Stimulated activated CD4-positive, alpha-beta T cell treated with anti-CD3 and anti-CD28 coated beads, Interleukin-4, amount 100 ng/mL, for 24 hours (primary cell): ENCODE results near the gene CERT1.
"Not testable (repeated sequence)": the region's sequence is repeated elsewhere in the genome, so short reads cannot be mapped to it uniquely, and the experiment has no call there.

Source experiments
- DNase-seq: peaks from one replicate; pipeline ENCODE4 v3.0.0-alpha.2; 2020

CERT1 gene

DNA sequence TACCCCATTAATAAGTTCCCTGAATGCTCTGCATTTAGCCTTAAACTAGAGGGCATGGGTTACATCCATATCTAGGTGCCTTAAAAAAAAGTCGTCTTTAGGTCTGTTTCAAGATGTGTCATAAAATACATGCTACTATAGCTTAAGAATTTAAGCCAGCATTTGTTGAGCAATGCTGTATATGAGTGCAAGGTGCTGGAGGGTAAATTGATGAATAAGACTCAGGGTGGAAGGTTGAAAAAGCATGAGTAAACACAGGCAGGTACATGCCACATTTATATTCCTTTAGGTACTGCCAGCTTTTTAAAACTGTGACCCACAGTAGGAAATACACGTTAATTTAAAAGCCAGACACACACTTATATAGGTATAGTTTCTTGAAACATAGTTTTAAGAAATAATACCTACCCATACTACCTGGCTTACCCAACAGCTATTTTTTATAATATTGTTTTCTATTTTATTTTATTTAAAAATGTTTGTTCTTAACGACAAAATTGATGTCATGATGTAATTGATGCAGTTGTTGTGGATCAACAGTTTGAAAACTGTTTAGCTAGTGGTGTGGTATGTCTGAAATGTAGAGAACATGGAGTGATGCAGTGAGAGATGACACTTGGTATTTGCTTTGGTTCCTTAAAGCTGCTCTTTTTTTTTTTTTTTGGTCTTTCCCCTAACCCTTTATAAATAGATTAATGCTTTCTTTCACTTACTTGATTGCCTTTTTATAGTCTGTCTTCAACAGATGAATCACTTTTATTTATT lies 170.5 kb downstream of the CERT1 start:
- no peak for DNase-seq

DNA sequence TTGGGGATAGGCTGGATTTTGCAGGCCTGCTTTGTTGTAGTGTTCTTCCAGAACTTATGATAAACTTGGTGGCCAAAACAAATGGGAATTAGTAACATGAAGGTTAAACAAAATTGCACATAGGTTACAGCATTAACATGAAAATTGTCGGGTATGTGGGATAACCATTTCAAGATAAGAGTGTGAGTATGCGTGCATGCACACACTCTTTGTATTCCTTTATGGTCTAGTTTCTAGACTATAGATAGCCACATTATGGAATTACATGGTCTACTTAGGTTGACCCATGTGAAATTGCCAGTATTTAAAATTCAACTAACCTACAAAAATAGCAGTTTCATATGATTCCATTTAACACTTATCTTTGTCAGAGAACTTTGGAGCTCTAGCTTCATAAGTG lies 173.0 kb downstream of the CERT1 start:
- DNase-seq, result no peak

DNA sequence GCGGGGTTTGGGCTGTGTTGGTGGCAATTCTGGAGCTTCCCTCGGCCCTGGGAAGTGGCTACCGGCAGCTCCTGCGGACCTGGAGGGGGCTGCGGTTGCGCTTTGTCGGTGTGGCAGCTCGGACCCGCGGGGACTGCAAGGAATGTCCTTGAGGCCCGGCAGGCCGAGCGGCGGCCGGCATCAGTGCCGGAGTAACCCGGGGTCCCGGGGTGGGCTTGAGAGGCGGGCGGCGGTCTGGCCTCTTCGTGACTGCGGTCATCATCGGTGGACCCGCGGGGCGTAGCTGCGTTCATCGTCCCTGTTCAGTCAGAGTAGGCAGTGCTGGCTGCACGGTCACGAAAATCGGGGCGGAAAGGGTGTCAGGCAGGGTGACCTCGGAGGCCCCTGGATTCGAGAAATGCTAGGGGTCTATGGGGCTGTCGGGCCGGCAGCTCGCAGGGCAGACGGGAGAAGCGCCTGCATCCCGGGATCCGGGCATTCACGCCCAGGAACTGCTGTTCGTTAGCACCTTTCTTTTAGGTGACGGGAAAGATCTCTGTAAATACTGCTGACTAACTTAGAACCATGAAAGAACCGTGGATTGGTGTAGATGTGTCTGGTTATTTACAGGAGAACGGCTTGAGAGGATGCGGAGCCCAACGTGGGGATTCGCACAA lies 173.9 kb downstream of the CERT1 start:
- DNase-seq, result peak; percentile 39

DNA sequence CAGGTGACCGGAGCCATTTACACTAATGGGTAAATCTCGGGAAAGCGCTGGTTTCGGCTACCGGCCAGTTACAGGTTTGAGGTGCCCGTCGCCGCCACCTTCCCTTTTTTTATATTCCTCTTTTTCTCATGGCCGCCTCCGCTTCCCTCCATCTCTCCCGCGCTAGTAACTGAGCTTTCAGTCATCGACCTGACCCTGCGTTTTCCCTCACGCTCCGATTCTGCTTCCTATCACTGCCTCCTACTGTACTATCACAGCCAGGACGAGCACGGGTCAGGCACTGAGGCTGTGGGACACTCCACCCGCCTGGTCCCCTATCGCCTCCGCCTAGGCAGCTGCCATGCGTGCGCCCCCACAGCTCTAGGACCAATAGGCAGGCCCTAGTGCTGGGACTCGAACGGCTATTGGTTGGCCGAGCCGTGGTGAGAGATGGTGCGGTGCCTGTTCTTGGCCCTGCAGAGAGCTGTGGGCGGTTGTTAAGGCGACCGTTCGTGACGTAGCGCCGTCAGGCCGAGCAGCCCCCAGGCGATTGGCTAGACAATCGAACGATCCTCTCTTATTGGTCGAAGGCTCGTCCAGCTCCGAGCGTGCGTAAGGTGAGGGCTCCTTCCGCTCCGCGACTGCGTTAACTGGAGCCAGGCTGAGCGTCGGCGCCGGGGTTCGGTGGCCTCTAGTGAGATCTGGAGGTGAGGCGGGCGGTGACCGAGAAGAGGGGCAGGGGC lies 174.7 kb downstream of the CERT1 start, which contains the start of gene HMGCR:
TSS of gene HMGCR (plus strand) at position 606 of the 722 bp plus-strand sequence. CDS start 5,386 bp downstream, outside the sequence.
- DNase-seq, result peak; percentile 99

DNA sequence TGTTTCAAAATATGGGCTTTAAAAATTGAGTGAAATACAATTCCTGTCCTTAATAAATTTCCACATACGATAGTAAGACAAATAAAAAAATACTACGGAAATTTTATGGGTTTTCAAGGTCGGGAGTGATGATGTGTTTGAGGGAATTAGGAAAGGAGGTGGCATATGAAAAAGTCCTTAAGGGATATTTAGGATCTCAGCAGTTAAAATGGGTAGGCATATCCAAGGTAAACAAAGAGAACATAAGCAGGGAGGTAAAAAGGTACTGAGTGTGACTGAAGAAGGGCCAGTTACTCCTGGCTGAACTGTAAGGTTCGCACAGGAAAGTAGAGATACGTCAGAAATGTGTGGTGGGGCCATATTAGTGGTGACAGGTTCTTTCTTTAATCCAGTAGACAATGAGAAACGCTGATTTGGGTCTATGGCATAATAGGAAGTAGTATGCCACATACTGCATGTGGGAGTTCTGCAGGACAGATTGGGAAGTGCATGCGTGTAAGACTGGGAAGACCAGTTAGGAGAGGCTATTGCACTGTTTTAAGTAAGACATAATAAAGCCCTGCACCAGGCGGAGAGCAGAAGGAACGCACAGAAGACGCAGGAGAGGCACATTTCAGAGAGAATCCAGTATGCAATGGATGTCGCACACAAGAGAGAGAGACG lies 175.3 kb downstream of the CERT1 start:
- no peak for DNase-seq

DNA sequence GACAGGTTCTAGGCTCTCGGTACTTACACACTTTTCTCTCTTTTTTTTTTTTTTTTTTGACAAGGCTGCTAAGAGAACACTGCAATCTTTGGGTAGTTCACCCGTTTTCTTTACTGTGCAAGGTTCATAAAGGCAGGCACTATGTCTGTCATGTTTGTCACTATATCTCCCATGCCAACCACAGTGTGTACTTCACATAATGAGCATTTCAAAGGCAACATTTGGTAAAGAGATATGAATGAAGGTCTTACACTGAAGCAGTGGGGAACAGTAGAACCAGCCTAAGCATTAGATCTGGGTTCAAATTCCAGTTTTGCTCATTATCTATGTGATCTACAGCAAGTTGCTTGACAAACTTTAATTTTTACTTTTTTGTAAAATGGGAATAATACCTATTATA lies 175.9 kb downstream of the CERT1 start:
- DNase-seq, result no peak

DNA sequence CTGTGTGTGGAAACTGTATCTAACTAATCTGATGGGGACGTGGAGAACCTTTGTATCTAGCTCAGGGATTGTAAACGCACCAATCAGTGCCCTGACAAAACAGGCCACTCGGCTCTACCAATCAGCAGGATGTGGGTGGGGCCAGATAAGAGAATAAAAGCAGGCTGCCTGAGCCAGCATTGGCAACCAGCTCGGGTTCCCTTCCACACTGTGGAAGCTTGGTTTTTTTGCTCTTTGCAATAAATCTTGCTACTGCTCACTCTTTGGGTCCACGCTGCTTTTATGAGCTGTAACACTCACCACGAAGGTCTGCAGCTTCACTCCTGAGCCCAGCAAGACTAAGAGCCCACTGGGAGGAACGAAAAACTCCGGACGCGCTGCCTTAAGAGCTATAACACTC lies 177.0 kb downstream of the CERT1 start:
- not testable (repeated sequence) for DNase-seq

DNA sequence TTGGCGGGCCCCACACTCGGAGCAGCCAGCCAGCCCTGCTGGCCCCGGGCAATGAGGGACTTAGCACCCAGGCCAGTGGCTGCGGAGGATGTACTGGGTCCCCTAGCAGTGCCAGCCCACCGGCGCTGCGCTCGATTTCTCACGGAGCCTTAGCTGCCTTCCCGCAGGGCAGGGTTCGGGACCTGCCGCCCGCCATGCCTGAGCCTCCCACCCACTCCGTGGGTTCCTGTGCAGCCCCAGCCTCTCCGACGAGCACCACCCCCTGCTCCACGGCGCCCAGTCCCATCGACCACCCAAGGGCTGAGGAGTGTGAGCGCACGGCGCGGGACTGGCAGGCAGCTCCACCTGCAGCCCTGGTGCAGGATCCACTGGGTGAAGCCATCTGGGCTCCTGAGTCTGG lies 177.7 kb downstream of the CERT1 start:
- DNase-seq, result not testable (repeated sequence)

DNA sequence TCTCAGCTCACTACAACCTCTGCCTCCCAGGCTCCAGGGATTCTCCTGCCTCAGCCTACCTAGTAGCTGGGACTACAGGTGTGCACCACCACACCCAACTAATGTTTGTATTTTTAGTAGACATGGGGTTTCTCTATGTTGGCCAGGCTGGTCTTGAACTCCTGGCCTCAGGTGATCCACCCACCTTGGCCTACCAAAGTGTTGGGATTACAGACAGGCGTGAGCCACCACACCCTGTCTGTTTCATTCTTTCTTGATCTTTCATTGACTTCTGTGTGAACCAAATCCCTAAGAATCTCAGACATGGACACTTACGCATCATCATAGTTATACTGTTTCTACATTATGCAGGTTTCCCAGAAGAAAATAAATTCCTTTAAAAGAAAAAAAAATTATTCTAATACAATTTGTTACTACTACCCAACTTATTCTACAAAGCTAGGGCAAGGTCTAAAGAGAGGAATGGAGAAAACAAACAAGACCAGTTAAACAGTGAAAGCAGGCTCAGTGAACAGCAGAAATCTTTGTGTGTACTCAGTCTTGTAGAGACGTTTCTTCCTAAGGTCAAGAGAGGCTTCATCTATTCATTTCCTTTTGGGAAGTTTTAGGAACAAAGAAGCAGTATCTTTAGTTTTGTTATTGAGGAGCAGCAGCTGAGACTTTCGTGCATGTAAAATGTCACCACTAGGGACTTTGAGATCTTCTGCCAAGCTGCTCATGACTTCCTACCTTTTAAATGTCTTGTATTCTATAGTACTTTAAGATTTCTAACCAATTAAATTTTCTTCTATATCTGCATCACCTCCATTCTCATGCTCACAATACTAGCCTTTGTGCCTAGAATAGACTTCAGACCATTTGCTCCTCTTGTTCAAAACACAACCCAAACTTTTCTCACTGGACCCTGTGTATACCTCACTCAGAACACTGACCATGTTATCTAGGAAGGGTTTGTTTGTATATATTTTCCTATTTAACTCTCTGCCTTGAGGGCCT lies 180.0 kb downstream of the CERT1 start:
- no peak for DNase-seq

DNA sequence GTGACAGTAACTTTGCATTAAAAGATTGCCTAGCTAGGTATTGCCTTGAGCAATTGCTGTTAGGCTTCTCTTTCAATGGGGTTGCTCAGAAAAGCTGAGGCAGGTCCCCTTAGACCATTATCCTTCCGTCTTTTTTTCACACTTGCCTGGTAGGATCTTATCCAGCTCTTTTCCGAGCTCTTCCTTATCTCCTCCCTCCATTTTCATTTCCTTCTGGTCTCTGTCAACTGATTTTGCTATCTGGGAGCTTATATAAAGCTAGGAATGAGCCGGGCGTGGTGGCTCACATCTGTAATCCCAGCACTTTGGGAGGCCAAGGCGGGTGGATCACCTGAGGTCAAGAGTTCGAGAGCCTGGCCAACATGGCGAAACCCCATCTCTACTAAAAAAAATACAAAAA lies 181.0 kb downstream of the CERT1 start:
- DNase-seq, result no peak
